ACHN (cell line): ENCODE data around the gene STIM1.
"Not testable (repeated sequence)": the region's sequence is repeated elsewhere in the genome, so short reads cannot be mapped to it uniquely, and the experiment has no call there.

Experiments used
- DNase-seq: peaks from one replicate; pipeline ENCODE4 v3.0.0-alpha.2; 2015
- in situ Hi-C: cut with HindIII; loops from 2 replicates; pipeline ENCODE4 v1.10.0; 2017; ENCODE audit warnings: low sequenced_read_pairs, low pct_ligation_motif_present, low pct_unique_long_range_greater_than_20kb

The STIM1 gene

DNA sequence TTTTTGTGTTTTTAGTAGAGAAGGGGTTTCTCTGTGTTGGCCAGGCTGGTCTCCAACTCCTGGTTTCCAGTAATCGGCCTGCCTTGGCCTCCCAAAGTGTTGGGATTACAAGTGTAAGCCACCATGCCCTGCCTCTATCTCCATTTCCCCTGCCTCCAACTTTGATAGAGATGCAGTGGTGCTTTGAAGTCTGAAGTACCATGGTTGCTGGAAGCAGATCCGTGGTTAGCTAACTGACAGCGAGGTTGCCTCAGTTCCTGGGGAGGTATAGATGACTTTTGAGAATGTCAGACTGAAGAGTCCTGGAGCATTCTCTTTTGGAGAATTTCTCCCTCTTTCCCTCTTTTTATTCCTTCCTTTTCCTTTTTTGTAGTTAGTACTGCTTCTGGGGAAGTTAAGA lies 127.6 kb downstream of the STIM1 start:
- no peak for DNase-seq
- in situ Hi-C loops: no loop called here

DNA sequence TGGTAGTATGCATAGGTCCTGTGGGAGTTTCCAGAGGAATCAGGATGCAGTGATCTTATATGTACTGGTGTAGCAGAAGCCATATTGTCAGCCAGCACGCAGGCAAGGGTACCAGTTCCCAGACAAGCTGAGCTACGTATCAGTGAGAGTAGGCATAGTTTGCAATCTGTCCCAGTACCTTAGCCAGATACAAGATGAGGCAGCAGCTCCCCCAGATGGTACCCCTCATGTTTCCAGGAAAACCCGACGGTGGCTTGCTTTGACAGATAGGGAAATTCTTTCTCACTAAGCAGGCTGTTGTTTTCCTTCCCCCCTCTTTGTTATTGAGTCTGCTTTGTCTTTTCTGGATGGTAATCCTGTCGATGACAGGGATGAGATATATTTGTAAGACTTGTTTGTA lies 129.4 kb downstream of the STIM1 start:
- DNase-seq: no peak
- in situ Hi-C loops: no loop called here

DNA sequence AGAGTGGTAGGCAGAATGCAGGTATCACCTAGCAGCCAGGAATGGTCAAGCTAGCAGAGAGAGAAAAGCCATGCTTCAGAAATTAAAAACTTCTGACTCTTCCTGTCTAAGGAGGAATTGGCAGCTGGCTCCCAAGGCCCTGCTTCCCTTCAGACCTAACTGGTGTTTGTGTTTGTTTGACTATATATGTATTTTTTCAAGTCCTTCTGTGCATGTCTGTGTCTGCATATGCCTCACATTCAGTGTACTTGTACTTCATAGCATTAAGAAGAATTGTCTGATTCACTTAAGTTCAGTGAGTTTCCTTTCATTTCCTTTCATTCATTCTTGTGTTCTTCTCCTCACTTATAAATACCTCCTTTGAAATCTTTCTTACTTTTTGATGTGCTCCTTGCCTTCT lies 130.2 kb downstream of the STIM1 start:
- no peak for DNase-seq
- in situ Hi-C loops: no loop called here

DNA sequence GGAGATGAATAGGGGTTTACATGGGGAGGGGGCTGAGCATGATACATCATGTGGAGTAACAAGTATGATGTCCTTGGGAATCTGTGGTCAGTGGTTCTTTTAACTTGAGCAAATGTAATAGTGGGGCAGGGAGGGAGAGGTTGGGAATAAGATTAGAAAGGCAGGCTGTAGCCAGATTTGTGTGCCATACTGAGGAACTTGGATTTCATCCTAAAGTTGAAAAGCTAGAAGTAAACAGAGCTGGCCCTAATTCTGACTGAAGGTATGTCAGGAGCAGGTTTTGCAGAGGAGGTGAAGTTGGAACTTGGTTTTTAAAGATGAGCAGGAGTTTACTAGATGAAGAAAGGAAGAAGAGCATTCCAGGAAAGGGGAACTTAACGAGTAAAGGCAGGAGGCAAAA lies 130.8 kb downstream of the STIM1 start:
- in situ Hi-C loops: no loop called here
- no peak for DNase-seq

DNA sequence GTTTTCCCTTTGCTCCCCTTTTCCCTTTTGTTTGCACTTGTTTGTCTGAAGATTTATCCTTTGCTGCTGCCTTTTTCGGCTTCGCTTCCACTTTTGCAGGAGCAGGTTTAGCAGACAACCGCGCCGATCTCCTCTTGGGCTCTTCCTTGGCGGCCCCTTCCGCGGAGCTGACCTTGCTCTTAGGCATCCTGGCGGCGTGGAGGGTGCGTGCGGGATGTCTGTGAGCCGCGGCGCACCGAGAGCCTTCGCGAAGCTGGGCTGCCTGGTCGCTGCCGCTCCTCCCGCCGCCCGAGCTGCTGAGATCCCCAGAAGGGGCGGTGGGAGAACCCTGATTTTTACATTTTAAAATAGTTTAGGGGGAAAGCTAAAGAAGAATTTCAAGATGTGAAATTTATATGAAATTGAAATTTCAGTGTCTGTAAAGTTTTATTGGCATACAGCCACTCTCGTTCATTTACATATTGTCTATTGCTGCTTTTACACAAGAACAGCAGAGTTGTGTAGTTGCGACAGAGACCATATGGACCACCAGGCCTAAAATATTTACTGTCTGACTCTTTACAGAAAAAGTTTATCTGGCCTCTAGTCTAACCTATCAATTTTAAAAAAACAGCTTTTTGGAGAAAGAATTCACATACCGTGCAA lies 133.9 kb downstream of the STIM1 start:
- in situ Hi-C loops: no loop called here

DNA sequence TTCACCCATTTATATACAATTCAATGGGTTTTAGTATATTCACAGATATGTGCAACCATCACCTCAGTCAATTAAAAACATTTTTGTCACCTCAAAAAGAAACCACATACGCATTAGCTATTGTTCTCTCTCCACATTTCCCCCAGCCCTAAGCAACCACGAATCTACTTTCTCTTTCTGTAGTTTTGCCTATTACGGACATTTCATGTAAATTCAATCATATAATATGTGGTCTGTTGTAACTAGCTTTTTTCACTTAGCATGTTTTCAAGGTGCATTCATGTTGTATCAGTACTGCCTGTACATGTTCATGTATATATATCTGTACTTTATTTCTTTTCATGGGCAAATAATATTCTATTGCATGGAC lies 134.4 kb downstream of the STIM1 start:
- in situ Hi-C loops: no loop called here

More for the DNA sequence above, 133.9 kb downstream of the STIM1 start:
- DNase-seq: no peak

DNA sequence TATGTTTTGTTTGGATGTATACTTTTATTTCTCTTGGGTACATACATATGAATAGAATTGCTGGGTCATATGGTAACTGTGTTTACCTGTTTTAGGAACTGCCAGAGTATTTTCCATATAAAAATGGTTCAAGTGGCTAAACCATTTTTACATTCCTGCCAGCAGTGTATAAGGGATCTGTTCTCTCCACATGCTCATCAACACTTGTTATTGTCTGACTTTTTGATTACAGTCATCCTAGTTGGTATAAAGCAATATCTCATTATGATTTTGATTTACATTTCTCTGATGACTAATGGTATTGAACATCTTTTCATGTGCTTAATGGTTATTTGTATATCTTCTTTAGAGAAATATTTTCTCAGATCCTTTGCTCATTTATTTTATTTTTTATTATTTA lies 134.9 kb downstream of the STIM1 start:
- in situ Hi-C loops: no loop called here
- no peak for DNase-seq

More for the DNA sequence above, 134.4 kb downstream of the STIM1 start:
- DNase-seq: no peak

DNA sequence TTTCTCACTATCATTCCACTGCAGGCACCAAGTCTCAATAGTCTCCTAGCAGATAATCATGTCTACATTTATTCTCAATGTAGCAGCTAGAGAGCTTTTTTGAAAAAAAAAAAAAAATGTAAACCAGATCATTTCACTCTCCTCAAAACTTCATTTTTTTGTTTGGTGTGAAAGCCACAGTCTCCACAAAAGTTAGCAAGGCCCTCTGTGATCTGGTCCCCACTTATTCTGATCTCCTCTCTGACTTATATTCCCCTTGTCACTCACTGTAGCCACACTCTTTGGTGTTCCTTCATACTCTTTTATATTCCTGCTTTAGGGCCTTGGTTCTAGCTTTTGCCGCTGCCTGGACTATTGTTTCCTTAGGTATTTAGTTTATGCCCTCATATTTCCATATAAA lies 137.5 kb downstream of the STIM1 start:
- in situ Hi-C loops: no loop called here
- DNase-seq: no peak

DNA sequence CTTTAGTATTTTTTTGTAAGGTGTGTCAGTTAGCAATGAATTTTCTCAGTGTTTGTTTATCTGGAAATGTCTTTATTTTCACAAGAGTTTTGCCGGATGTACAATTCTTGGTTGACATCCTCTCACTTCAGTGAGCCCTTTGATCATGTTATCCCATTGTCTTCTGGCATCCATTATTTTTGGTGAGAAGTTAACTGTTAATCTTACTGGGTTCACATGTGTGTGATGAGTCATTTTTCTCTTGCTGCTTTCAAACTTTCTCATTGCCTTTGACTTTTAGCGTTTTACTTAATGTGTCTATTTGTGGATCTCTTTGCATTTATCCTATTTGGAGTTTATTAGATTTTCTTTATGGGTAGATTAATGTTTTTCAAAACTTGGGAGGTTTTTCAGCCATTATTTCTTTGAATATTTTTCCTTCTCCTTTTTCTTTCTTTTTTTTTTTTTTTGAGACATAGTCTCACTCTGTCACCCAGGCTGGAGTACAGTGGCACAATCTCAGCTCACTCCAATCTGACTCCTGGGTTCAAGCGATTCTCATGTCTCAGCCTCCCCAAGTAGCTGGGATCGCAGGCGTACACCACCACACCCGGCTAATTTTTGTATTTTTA lies 138.7 kb downstream of the STIM1 start:
- in situ Hi-C loops: no loop called here
- DNase-seq: peak; percentile 34

DNA sequence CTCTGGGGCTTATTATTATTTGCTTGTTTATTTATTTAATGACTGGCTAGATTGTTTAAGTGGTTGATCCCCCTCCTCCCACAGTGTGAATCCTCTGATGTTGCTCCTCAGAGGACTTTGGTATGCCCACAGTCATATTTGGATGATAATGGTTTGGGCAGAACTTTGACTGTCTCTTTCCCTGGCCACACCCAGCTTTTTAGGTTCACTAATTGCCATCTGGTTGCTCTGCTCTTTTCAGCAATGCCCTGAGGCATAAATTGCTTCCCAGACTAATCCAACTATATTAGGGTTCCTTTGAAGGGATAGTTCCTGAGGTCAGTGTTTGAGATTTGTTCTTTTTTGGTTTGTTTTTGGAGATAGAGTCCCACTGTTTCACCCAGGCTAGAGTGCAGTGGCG lies 139.8 kb downstream of the STIM1 start:
- in situ Hi-C loops: no loop called here
- DNase-seq: no peak

DNA sequence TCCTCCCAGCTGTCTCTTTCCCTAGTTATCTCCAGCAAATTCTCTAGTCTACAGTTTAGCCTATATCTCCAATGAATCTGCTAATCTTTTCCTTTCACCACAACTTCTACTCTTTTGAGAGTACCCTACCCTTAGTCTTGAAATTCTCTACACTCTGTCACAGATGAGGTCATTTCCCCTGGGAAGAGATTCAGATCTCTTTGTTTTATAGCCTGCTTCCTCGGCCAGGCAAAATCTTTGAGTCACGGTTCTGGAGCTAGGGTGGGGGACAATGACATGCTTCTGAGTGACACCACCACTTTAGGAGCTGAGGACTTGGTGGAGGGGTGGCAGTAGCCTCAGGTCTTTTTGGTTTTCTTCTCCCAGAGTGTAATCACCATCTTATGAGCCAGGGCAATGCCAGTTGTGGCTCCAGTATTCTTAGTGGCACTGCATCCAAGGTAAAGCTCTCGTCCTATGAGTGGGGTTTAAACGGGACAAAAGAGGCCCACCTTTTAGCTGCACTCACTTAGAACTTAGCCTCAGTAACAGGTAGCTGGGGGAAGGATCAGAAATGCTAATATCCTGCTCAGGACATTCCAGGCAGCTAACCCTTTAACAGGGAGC lies 140.6 kb downstream of the STIM1 start:
- in situ Hi-C loops: no loop called here
- DNase-seq: no peak

DNA sequence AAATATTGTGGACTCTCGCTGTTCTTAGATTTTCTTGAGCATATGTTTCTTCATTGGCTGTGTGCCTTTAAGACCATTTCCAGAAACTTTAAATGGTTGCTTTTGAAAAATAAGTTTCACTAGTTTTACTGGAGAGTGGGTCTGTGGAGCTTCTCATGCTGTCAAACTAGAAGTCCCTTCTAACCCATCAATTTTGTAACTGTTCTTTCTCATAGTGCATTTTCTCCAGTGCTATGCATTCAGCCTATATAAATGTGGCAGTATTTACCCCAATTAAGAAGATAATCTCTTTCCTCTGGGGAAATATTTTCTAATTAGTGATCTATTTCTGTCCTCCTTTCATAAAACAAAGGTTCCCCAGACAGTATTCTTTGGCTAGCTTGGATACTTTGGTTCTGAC lies 141.2 kb downstream of the STIM1 start:
- DNase-seq: no peak
- in situ Hi-C loops: no loop called here

DNA sequence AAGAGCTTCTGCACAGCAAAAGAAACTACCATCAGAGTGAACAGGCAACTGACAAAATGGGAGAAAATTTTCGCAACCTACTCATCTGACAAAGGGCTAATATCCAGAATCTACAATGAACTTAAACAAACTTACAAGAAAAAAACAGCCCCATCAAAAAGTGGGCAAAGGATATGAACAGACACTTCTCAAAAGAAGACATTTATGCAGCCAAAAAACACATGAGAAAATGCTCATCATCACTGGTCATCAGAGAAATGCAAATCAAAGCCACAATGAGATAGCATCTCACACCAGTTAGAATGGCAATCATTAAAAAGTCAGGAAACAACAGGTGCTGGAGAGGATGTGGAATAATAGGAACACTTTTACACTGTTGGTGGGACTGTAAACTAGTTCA lies 149.3 kb downstream of the STIM1 start:
- in situ Hi-C loops: not testable (repeated sequence)

DNA sequence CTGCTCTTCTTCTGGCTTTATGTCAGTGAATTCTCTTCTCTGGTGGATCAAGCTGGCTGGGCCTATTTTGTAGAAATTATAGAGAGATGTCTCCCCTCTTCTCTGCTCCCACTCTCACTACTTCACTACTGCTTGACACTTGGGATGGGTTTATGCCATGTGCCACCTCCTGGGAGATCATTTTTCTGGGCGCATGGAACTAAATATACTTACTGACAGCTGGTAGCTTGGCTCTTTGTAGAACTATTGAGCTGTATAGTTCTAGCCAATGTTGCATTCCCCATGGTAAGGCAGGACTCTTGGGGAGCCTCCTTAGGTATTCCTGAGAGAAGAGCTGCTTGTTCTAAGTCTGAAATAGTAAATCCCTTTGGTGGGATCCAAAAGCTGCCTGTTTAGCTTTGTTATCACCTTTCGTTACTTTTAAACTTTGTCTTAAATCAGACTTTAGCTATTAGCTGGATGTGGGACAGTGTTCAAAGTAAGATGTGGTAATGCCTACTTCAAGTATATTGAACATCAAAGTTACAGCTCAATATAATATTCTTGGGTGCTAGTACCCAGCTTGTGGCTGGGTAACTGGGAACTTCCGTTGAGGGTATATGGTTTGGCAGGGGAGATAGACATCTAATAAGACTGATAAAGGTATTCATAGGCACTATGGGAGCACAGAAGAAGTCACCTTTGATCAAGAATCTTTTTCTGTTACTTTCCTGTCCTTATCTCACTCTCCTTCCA lies 151.6 kb downstream of the STIM1 start:
- DNase-seq: no peak
- in situ Hi-C loops: no loop called here

More for the DNA sequence above, 149.3 kb downstream of the STIM1 start:
- DNase-seq: not testable (repeated sequence)

DNA sequence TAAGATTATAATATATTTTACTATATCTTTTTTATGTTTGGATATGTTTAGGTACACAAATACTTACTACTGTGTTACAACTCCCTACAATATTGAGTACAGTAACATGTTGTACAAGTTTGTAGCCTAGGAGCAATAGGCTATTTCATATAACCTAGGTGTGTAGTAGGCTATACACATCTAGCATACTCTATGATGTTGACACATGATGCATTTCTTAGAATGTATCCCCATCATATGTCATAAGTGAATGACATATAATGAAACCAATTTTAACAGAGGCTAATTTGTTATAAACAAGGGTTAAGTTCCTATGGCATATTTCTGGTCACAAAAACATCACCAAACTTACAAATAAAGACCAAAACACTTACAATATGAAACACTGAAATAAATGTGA lies 152.7 kb downstream of the STIM1 start:
- no peak for DNase-seq
- in situ Hi-C loops: no loop called here

DNA sequence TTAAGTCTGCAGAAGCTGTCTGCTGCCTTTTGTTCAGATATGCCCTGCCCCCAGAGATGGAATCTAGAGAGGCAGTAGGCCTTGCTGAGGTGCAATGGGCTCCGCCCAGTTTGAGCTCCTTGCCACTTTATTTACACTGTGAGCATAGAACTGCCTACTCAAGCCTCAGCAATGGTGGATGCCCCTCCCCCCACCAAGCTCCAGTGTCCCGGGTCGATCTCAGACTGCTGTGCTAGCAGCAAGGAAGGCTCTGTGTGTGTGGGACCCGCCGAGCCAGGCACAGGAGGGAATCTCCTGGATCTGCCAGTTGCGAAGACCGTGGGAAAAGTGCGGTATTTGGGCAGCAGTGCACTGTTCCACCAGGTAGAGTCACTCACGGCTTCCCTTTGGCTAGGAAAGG lies 161.1 kb downstream of the STIM1 start:
- DNase-seq, in situ Hi-C loops: not testable (repeated sequence)

DNA sequence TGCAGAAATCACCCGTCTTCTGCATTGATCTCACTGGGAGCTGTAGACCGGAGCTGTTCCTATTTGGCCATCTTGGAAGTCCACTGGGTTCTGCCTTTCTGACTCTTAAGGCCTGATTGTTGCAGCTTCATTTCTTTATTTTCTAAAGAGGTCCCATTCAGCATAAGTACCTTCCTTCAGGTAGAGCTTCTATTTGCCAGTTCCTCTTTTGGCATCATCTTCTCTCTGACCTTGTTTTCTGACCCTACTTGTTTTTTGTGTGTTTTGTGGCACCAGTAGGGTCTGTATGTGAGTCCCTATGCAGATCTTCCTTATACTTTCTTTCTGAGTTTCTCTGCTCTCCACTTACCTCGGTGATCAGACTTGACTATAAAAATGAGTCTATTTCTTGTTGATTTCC lies 161.7 kb downstream of the STIM1 start:
- in situ Hi-C loops: no loop called here

DNA sequence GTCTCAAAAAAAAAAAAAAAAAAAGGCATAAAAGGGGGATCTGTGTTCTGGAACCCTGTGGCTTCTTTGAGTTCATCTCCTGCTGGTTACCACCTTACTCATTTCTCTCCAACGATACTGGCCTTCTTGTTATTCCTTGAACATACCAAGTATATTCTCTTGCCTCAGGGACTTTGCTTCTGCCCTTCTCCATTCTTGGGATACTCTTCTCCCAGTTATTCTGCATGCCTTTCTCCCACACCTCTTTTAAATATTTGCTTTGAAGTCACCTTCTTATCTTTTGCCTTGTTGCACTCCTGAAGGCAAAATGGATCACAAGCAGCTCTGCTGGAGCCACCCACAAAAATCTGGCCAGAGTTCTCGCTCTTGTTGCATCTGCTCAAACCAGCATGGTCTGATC lies 163.2 kb downstream of the STIM1 start:
- in situ Hi-C loops: no loop called here
- DNase-seq: no peak

More for the DNA sequence above, 161.7 kb downstream of the STIM1 start:
- DNase-seq: no peak

DNA sequence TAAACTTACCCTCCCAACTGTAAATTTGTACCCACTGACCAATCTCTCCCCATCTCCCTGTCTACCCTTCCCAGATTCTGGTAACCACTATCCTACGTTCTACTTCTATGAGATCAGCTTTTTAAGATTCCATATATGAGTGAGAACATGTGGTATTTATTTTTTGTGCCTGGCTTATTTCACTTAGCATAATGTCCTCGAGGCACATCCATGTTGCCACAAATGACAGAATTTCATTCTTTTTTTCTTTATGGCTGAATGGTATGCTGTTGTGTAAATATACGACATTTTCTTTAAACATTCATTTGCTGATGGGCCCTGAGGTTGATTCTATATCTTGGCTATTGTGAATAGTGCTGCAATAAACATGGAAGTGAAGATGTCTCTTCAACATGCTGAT lies 164.4 kb downstream of the STIM1 start:
- DNase-seq: no peak
- in situ Hi-C loops: no loop called here

DNA sequence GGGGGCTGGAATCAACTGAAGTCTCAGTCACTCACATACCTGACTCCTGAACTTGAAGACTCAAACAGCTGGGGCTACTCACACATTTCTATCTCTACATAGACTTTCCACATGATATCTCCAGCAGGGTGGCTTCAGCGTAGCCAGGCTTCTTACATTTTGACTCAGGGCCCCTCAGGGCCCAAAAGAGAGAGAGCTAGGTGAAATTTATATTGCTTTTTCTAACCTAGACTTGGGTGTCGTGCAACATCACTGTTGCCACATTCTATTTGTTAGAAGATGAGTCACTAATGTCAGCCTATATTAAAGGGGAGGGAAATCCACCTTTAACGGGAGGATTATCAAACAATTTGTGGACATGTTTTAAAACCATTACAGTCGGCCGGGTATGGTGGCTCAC lies 167.2 kb downstream of the STIM1 start:
- in situ Hi-C loops: no loop called here
- no peak for DNase-seq
